HepG2 (cell line): Measurements from ENCODE around the gene INHBC. TPM values are rescaled to one million over a fixed set of nuclear protein-coding genes. Genes with fewer than 3 reads are reported as not detected.

Source experiments
- CERS6 ChIP-seq: sonication (generic); formaldehyde crosslinking; IDR thresholded peaks from 2 replicates; pipeline ENCODE4 v1.5.0; 2020; ENCODE audit warnings: missing genetic modification reagents
- CSRNP1 ChIP-seq: sonication (generic); formaldehyde crosslinking; IDR thresholded peaks from 2 replicates; pipeline ENCODE4 v1.8.1; 2023; ENCODE audit warnings: mild to moderate bottlenecking, missing genetic modification reagents
- DR1 ChIP-seq: sonication (generic); formaldehyde crosslinking; IDR thresholded peaks from 2 replicates; pipeline ENCODE4 v1.8.0; 2021; ENCODE audit warnings: mild to moderate bottlenecking, missing genetic modification reagents, inconsistent platforms
- HNF4G ChIP-seq, 2 experiments: sonication (generic) in 1 of 2; formaldehyde crosslinking in 1 of 2; IDR thresholded peaks; 2 replicates each; pipeline versions ENCODE4 v1.4.0 to v1.6.1; 2011 to 2020; ENCODE audit warnings: borderline replicate concordance in 2 of 2, low read depth in 2 of 2, mild to moderate bottlenecking in 2 of 2, low read length in 1 of 2, missing genetic modification reagents in 1 of 2, moderate library complexity in 1 of 2
- KDM4B ChIP-seq: sonication (generic); formaldehyde crosslinking; IDR thresholded peaks from 2 replicates; pipeline ENCODE4 v1.4.0; 2020; ENCODE audit warnings: missing genetic modification reagents
- MED13 ChIP-seq: sonication (generic); formaldehyde crosslinking; IDR thresholded peaks from 2 replicates; pipeline ENCODE4 v1.5.0; 2020; ENCODE audit warnings: missing genetic modification reagents
- MEIS2 ChIP-seq: sonication (generic); formaldehyde crosslinking; IDR thresholded peaks from 2 replicates; pipeline ENCODE4 v1.9.0; 2021; ENCODE audit warnings: mild to moderate bottlenecking, missing genetic modification reagents
- MXI1 ChIP-seq: IDR thresholded peaks from 3 replicates; pipeline ENCODE4 v1.6.1; 2012; ENCODE audit warnings: low read depth, low read length, inconsistent platforms, borderline replicate concordance
- NCOR1 ChIP-seq: fragments of 200-600 bp; sonication (generic); IDR thresholded peaks from 2 replicates; pipeline ENCODE4 v1.7.0; 2017; ENCODE audit warnings: antibody characterized with exemption, low read length, borderline replicate concordance
- NFKBIZ ChIP-seq: IDR thresholded peaks from 2 replicates; pipeline ENCODE4 v1.6.1; 2018; ENCODE audit warnings: missing genetic modification reagents, missing compliant biosample characterization
- NRL ChIP-seq: sonication (generic); formaldehyde crosslinking; IDR thresholded peaks from 2 replicates; pipeline ENCODE4 v1.5.0; 2020; ENCODE audit warnings: missing genetic modification reagents, mild to moderate bottlenecking, moderate library complexity, borderline replicate concordance
- POLR2AphosphoS5 ChIP-seq: IDR thresholded peaks from 2 replicates; pipeline ENCODE4 v1.6.1; 2012; ENCODE audit warnings: low read depth, low read length
- RARA ChIP-seq: IDR thresholded peaks from 2 replicates; pipeline ENCODE4 v1.6.1; 2016; ENCODE audit warnings: missing genetic modification reagents, missing compliant biosample characterization
- SP5 ChIP-seq: IDR thresholded peaks from 2 replicates; pipeline ENCODE4 v1.6.1; 2016; ENCODE audit warnings: low read depth, borderline replicate concordance
- ZNF282 ChIP-seq: fragments of 450-650 bp; IDR thresholded peaks from 2 replicates; pipeline ENCODE4 v1.6.1; 2018; ENCODE audit not compliant: partially characterized antibody
- ZNF30 ChIP-seq: sonication (generic); formaldehyde crosslinking; IDR thresholded peaks from 2 replicates; pipeline ENCODE4 v1.5.0; 2020; ENCODE audit warnings: mild to moderate bottlenecking, missing genetic modification reagents
- ZNF335 ChIP-seq: sonication (generic); formaldehyde crosslinking; IDR thresholded peaks from 2 replicates; pipeline ENCODE4 v1.4.0; 2020; ENCODE audit warnings: missing genetic modification reagents
- ZNF432 ChIP-seq: sonication (generic); formaldehyde crosslinking; IDR thresholded peaks from 2 replicates; pipeline ENCODE4 v1.5.0; 2020; ENCODE audit warnings: missing genetic modification reagents, mild to moderate bottlenecking, borderline replicate concordance
- ZNF557 ChIP-seq: sonication (generic); formaldehyde crosslinking; IDR thresholded peaks from 2 replicates; pipeline ENCODE4 v1.4.0; 2020; ENCODE audit warnings: missing genetic modification reagents
- ZNF672 ChIP-seq: sonication (generic); formaldehyde crosslinking; IDR thresholded peaks from 2 replicates; pipeline ENCODE4 v1.8.1; 2022; ENCODE audit warnings: missing genetic modification reagents
- ZNF878 ChIP-seq: sonication (generic); formaldehyde crosslinking; IDR thresholded peaks from 2 replicates; pipeline ENCODE4 v1.8.1; 2023; ENCODE audit warnings: mild to moderate bottlenecking, missing genetic modification reagents, moderate library complexity
- polyA plus RNA-seq, 8 experiments: library from polyadenylated mRNA; depleted of rRNA in 3 of 8; stranded (reverse) in 7 of 8; unstranded in 1 of 8; fragments of >200 nt; fragmentation: Illumina TruSeq in 4 of 8; extraction: Trizol in 4 of 8; gene quantifications; 2 replicates each; pipeline versions ENCODE4 v1.2.1 to v1.2.3, GENCODE V29; 2011 to 2016; ENCODE audit warnings: low read depth in 4 of 8, missing spikeins in 1 of 8, mixed read lengths in 1 of 8; ENCODE audit not compliant: insufficient read depth in 1 of 8
- total RNA-seq, 5 experiments: library from RNA; depleted of rRNA; stranded (reverse); fragments of >200 nt; fragmentation: Illumina TruSeq; extraction: Trizol; gene quantifications; 2 replicates each; pipeline ENCODE4 v1.2.3, GENCODE V29; 2016; ENCODE audit warnings: low read depth in 1 of 5
- TF ChIP-seq, protein P1 (sequence below): sonication (generic); formaldehyde crosslinking; IDR thresholded peaks from 2 replicates; pipeline ENCODE4 v1.4.0; 2020; ENCODE audit warnings: missing genetic modification reagents, borderline replicate concordance
- TF ChIP-seq, protein P2 (sequence below): IDR thresholded peaks from 2 replicates; pipeline ENCODE4 v1.6.1; 2012; ENCODE audit warnings: inconsistent platforms
- TF ChIP-seq, protein P3 (sequence below): sonication (generic); formaldehyde crosslinking; IDR thresholded peaks from 2 replicates; pipeline ENCODE4 v1.4.0; 2020; ENCODE audit warnings: mild to moderate bottlenecking, missing genetic modification reagents, borderline replicate concordance
- TF ChIP-seq, protein P4 (sequence below): sonication (generic); formaldehyde crosslinking; IDR thresholded peaks from 2 replicates; pipeline ENCODE4 v1.4.0; 2020; ENCODE audit warnings: mild to moderate bottlenecking, low read depth, missing genetic modification reagents

Gene INHBC
- total and polyA plus RNA-seq, 2 of the 13 experiments (the other 11 are each of a cell fraction or from before 2014, with no cell fraction given) = 1.8 to 13.8 TPM

- TF ChIP-seq, protein P1, sequence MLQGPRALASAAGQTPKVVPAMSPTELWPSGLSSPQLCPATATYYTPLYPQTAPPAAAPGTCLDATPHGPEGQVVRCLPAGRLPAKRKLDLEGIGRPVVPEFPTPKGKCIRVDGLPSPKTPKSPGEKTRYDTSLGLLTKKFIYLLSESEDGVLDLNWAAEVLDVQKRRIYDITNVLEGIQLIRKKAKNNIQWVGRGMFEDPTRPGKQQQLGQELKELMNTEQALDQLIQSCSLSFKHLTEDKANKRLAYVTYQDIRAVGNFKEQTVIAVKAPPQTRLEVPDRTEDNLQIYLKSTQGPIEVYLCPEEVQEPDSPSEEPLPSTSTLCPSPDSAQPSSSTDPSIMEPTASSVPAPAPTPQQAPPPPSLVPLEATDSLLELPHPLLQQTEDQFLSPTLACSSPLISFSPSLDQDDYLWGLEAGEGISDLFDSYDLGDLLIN (CRISPR knock-in tag) = no peak
- TF ChIP-seq CSRNP1 (CRISPR knock-in tag) (no peak), NCOR1 (no peak), NRL (CRISPR knock-in tag) (no peak), MXI1 (no peak), NFKBIZ (CRISPR knock-in tag) (no peak), DR1 (CRISPR knock-in tag) (no peak), RARA (0 out of 2 replicates have a peak, but pooled peaks have one; percentile 30), ZNF432 (no peak), SP5 (CRISPR knock-in tag) (peak; percentile 32; the same call in 1 of the 2 replicates), ZNF878 (no peak), CERS6 (CRISPR knock-in tag) (no peak), MEIS2 (CRISPR knock-in tag) (no peak), ZNF30 (no peak), MED13 (no peak), ZNF672 (no peak), ZNF335 (CRISPR knock-in tag) (no peak), ZNF557 (CRISPR knock-in tag) (no peak), POLR2AphosphoS5 (no peak), HNF4G (IDR thresholded peaks at IDR 0.05; ENCODE audit: borderline replicate concordance, low read depth, low read length) (peak; percentile 32; the same call in 1 of the 2 replicates), HNF4G (CRISPR knock-in tag; IDR thresholded peaks at IDR 0.05; ENCODE audit: borderline replicate concordance, low read depth) (0 out of 2 replicates have a peak, but pooled peaks have one; percentile 31), KDM4B (CRISPR knock-in tag) (peak; percentile 71; the same call in 1 of the 2 replicates), ZNF282 (no peak)
- TF ChIP-seq, protein P2, sequence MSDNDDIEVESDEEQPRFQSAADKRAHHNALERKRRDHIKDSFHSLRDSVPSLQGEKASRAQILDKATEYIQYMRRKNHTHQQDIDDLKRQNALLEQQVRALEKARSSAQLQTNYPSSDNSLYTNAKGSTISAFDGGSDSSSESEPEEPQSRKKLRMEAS = no peak
- TF ChIP-seq, protein P3, sequence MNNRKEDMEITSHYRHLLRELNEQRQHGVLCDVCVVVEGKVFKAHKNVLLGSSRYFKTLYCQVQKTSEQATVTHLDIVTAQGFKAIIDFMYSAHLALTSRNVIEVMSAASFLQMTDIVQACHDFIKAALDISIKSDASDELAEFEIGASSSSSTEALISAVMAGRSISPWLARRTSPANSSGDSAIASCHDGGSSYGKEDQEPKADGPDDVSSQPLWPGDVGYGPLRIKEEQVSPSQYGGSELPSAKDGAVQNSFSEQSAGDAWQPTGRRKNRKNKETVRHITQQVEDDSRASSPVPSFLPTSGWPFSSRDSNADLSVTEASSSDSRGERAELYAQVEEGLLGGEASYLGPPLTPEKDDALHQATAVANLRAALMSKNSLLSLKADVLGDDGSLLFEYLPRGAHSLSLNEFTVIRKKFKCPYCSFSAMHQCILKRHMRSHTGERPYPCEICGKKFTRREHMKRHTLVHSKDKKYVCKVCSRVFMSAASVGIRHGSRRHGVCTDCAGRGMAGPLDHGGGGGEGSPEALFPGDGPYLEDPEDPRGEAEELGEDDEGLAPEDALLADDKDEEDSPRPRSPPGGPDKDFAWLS (CRISPR knock-in tag) = no peak
- TF ChIP-seq, protein P4, sequence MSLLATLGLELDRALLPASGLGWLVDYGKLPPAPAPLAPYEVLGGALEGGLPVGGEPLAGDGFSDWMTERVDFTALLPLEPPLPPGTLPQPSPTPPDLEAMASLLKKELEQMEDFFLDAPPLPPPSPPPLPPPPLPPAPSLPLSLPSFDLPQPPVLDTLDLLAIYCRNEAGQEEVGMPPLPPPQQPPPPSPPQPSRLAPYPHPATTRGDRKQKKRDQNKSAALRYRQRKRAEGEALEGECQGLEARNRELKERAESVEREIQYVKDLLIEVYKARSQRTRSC = no peak
Observed at GRCh38 chr12:57452937-57453509, 18.4 kb downstream of the INHBC start (continued).
